Body of pancreas (tissue), 4 donors: ENCODE results near the gene GSC.

Experiments used
- POLR2A ChIP-seq, 3 donors: fragments of 450-650 bp; IDR thresholded peaks; one replicate each; pipeline ENCODE4 v1.6.1; 2016; ENCODE audit warnings: antibody characterized with exemption in 3 of 3, mild to moderate bottlenecking in 2 of 3
- TF ChIP-seq, protein P1 (sequence below), 7 experiments: fragments of 450-650 bp in 4 of 7; fragments of 200-600 bp in 3 of 7; sonication (generic) in 3 of 7; IDR thresholded peaks; one replicate each; pipeline ENCODE4 v1.5.1; 2016 to 2019; ENCODE audit warnings: antibody characterized with exemption in 7 of 7

DNA sequence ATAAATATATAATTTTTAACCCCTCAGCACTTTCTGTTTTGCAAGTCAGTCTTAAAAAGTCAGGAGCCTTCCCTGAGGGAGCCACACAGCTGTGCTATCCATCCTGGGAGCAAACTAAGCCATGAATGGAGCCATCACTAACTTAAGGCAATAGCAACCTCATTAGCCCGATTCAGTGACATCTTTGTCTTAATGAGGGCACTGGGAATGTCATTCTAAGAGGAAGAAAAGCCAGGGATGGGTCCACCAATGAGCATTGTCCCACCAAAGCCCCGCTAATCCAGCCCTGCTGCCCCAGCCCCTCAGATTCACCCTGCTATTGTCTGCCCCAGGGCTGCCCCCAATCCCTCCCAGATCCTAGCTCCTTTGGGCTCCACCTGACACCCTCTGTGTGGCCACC is 19.5 kb downstream of the GSC start:
- TF ChIP-seq, protein P1, sequence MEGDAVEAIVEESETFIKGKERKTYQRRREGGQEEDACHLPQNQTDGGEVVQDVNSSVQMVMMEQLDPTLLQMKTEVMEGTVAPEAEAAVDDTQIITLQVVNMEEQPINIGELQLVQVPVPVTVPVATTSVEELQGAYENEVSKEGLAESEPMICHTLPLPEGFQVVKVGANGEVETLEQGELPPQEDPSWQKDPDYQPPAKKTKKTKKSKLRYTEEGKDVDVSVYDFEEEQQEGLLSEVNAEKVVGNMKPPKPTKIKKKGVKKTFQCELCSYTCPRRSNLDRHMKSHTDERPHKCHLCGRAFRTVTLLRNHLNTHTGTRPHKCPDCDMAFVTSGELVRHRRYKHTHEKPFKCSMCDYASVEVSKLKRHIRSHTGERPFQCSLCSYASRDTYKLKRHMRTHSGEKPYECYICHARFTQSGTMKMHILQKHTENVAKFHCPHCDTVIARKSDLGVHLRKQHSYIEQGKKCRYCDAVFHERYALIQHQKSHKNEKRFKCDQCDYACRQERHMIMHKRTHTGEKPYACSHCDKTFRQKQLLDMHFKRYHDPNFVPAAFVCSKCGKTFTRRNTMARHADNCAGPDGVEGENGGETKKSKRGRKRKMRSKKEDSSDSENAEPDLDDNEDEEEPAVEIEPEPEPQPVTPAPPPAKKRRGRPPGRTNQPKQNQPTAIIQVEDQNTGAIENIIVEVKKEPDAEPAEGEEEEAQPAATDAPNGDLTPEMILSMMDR (IDR thresholded peaks at IDR 0.05) = no peak
- TF ChIP-seq POLR2A (IDR thresholded peaks at IDR 0.05) = no peak
